Natural killer cell (primary cell): ENCODE data around the gene RBPJL. TPM values are rescaled to one million over a fixed set of nuclear protein-coding genes. Genes with fewer than 3 reads are reported as not detected.

ENCODE experiments used
- ATAC-seq, 3 donors: fragments of 150-1000 bp in 2 of 3; fragments of 200-7000 bp in 1 of 3; cut with Tn5 transposase; 1 replicate in 1 of 3; 2 replicates in 2 of 3; pipeline ENCODE4 v1.10.0; 2021; ENCODE audit warnings: mild to moderate bottlenecking in 2 of 3, moderate library complexity in 2 of 3
- DNase-seq, 2 donors: peaks; one replicate each; pipeline versions ENCODE4 v3.0.0 to v3.0.0-alpha.2; 2013 to 2021; ENCODE audit warnings: mixed read lengths in 1 of 2
- H3K27ac ChIP-seq: one replicate; pipeline ENCODE4 v1.5.1; 2013; ENCODE audit warnings: mild to moderate bottlenecking, low read length
- H3K27me3 ChIP-seq: one replicate; pipeline ENCODE4 v1.6.1; 2013; ENCODE audit warnings: low read length; ENCODE audit not compliant: control insufficient read depth, insufficient read depth
- H3K36me3 ChIP-seq: one replicate; pipeline ENCODE4 v1.6.1; 2013; ENCODE audit warnings: low read length; ENCODE audit not compliant: control insufficient read depth, insufficient read depth
- H3K4me1 ChIP-seq: one replicate; pipeline ENCODE4 v1.6.1; 2013; ENCODE audit warnings: low read length; ENCODE audit not compliant: control insufficient read depth, insufficient read depth
- H3K4me3 ChIP-seq: one replicate; pipeline ENCODE4 v1.5.1; 2013; ENCODE audit warnings: low read length
- H3K9me3 ChIP-seq: one replicate; pipeline ENCODE4 v1.6.1; 2013; ENCODE audit warnings: low read length; ENCODE audit not compliant: control insufficient read depth, insufficient read depth
- H3K27ac Mint-ChIP-seq, 2 donors: one replicate each; pipeline ENCODE4 v1.8.0; 2022; ENCODE audit warnings: mild to moderate bottlenecking in 2 of 2, mixed read lengths in 2 of 2, moderate library complexity in 1 of 2
- H3K27me3 Mint-ChIP-seq, 2 donors: one replicate each; pipeline ENCODE4 v1.8.0; 2022; ENCODE audit warnings: low read depth in 2 of 2, mixed read lengths in 2 of 2
- H3K36me3 Mint-ChIP-seq: one replicate; pipeline ENCODE4 v1.8.0; 2022; ENCODE audit warnings: mixed read lengths
- H3K4me1 Mint-ChIP-seq, 2 donors: one replicate each; pipeline ENCODE4 v1.8.0; 2022; ENCODE audit warnings: mixed read lengths in 2 of 2
- H3K4me3 Mint-ChIP-seq: one replicate; pipeline ENCODE4 v1.8.0; 2022; ENCODE audit warnings: mild to moderate bottlenecking, moderate library complexity, mixed read lengths
- H3K9me3 Mint-ChIP-seq, 2 donors: one replicate each; pipeline ENCODE4 v1.8.0; 2022; ENCODE audit warnings: mixed read lengths in 2 of 2
- CTCF ChIP-seq: fragments of 200-600 bp; IDR thresholded peaks from one replicate; pipeline ENCODE4 v1.8.0; 2022; ENCODE audit warnings: antibody characterized with exemption
- WGBS: methylation state at CpG from one replicate; pipeline ENCODE4 v1.1.7; 2013; ENCODE audit warnings: missing lambda C conversion rate; ENCODE audit not compliant: insufficient coverage; 5-methylcytosine and 5-hydroxymethylcytosine counted together
- intact Hi-C: fragments of 100-400 bp; cut with micrococcal nuclease; formaldehyde crosslinking; loops from one replicate; pipeline ENCODE4 v1.14.2; 2022
- total RNA-seq, 4 donors: library from RNA; stranded (reverse); fragments of 120-200 nt in 1 of 4; gene quantifications; one replicate each; pipeline versions ENCODE4 v1.2.3 to v1.2.4, GENCODE V29; 2013 to 2022

The RBPJL gene
- total RNA-seq, 3 donors from 2014 or later (not counting 1 experiment from before 2014, with no cell fraction given), result not detected

DNA sequence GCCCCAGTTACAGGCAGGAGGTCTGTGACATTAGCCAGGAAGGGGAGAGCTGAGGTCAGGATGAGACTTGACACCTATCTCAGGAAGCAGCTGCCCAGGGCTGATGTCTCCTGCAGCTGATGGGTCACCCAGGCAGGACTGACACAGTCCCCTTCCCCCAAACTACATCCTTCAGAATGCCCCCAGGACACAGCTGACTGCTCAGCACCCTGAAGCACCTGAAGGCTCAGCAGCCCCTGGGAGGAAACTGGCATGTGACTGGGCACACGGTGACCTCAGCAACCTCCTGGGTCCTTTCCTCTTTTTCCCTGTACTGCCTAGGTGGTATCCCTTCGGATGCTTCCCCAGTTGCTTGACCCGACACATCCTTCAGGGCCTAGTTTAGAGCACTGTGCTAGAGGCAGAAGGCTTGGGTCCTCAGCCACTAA, 39.7 kb downstream of the RBPJL start:
- no peaks in the 10 kb centered on the region for H3K9me3 ChIP-seq
- no peaks in the 10 kb centered on the region for H3K36me3 ChIP-seq
- H3K4me3 ChIP-seq, result no peak overlapping the region
- Mint-ChIP-seq H3K36me3 (no peaks in the 10 kb centered on the region), H3K27me3 (no peaks in the 10 kb centered on the region), H3K4me1 (peaks cover 0 to 15% of the 10 kb centered on the region in 2 donors), H3K9me3 (no peaks in the 10 kb centered on the region), H3K27ac (no peak overlapping the region), H3K4me3 (no peak overlapping the region)
- H3K27me3 ChIP-seq, result no peaks in the 10 kb centered on the region
- no peak for DNase-seq
- H3K27ac ChIP-seq, result no peak overlapping the region
- peaks cover 20% of the 10 kb centered on the region for H3K4me1 ChIP-seq
- no peak for ATAC-seq
- intact Hi-C loops, result no loop called here
- 60% methylated on average over 3 of the region's 3 CpGs for WGBS
- no peak for TF ChIP-seq CTCF

DNA sequence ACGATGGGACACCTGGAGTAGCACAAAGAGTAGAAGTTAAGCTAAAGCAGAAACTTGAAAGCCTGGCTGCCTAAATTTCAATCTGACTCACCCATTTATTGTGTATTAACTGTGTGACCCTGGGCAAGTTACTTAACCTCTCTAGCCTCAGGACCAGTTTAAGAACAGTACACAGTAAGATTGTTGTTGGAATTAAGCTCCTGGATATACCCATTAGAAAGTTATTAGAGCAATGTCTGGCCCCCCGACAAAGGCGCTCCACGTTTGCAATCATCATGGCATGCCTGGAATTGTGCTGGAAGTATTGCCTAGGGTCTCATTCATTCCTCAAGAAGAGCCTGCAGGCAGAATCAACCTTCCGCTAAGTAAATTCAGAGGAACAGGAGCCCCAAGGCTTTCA, 40.2 kb downstream of the RBPJL start:
- TF ChIP-seq CTCF, result no peak
- Mint-ChIP-seq H3K27me3 (no peaks in the 10 kb centered on the region), H3K9me3 (no peaks in the 10 kb centered on the region), H3K27ac (no peak overlapping the region), H3K4me1 (peaks cover 0 to 15% of the 10 kb centered on the region in 2 donors), H3K36me3 (no peaks in the 10 kb centered on the region), H3K4me3 (peak overlapping the region; percentile 78)
- Histone ChIP-seq H3K27ac (no peak overlapping the region), H3K9me3 (no peaks in the 10 kb centered on the region), H3K4me3 (no peak overlapping the region), H3K4me1 (peaks cover 20% of the 10 kb centered on the region), H3K27me3 (no peaks in the 10 kb centered on the region), H3K36me3 (no peaks in the 10 kb centered on the region)
- intact Hi-C loops, result no loop called here
- ATAC-seq, result no peak
- 90% methylated on average over 5 of the region's 5 CpGs for WGBS
- no peak for DNase-seq

DNA sequence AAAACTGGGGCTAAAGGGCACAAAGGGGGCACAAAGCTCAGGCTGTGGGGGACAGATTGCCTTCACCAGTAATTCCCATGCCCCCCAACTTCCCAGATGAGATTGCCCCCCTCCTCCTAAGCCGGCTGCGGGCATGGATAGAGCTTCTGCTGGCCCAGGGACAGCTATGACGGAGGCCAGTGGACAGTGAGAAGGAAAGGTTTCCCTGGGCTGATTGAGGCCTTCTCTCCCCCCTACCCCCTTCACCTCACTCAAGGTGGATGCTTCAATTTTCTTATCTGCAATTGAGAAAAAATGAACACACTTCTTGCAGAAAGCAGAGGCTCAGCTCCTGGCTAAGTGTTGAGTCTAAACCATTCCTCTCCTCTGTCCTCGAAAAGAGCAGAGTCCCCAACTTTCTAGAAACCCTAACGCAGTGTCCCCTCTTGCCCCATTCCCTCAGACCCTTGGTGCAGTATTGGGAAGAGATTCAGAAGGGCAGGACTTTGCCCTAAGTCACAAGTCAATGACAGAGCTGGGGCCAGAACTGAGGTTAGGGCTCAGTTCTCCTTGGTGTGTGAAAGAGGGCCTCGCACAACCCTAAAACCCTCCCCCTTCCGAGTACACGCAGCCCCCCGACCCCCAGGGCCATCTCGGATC, 40.8 kb downstream of the RBPJL start:
- H3K27me3 Mint-ChIP-seq, result no peaks in the 10 kb centered on the region
- Histone ChIP-seq H3K4me3 (peak overlapping the region; percentile 31), H3K27ac (no peak overlapping the region), H3K9me3 (no peaks in the 10 kb centered on the region), H3K27me3 (no peaks in the 10 kb centered on the region), H3K36me3 (no peaks in the 10 kb centered on the region), H3K4me1 (peaks cover 20% of the 10 kb centered on the region)
- no peak for DNase-seq
- peak overlapping the region in 1 of 2 donors; percentile 29 for H3K27ac Mint-ChIP-seq
- H3K9me3 Mint-ChIP-seq, result no peaks in the 10 kb centered on the region
- H3K4me1 Mint-ChIP-seq, result peaks cover 0 to 15% of the 10 kb centered on the region in 2 donors
- TF ChIP-seq CTCF, result no peak
- 22% methylated on average over 7 of the region's 10 CpGs for WGBS
- ATAC-seq, result peak in 2 of 3 donors; percentile 4 to 18
- intact Hi-C loops, result no loop called here
- H3K36me3 Mint-ChIP-seq, result no peaks in the 10 kb centered on the region
- peak overlapping the region; percentile 78 for H3K4me3 Mint-ChIP-seq
